HEK293 (cell line): ENCODE measurements around the gene PSMD8.

ENCODE experiments used
- GLIS1 ChIP-seq: fragments of 450-650 bp; formaldehyde crosslinking; IDR thresholded peaks from 2 replicates; pipeline ENCODE4 v1.5.1; 2016; ENCODE audit warnings: missing biosample characterization, missing genetic modification characterization
- KLF16 ChIP-seq: fragments of 450-650 bp; formaldehyde crosslinking; IDR thresholded peaks from 2 replicates; pipeline ENCODE4 v1.5.1; 2017; ENCODE audit warnings: missing biosample characterization, missing genetic modification characterization
- SCRT2 ChIP-seq: fragments of 450-650 bp; formaldehyde crosslinking; IDR thresholded peaks from 2 replicates; pipeline ENCODE4 v1.5.1; 2016; ENCODE audit warnings: missing biosample characterization, missing genetic modification characterization
- SP7 ChIP-seq: fragments of 450-650 bp; formaldehyde crosslinking; IDR thresholded peaks from 2 replicates; pipeline ENCODE4 v1.5.1; 2016; ENCODE audit warnings: missing biosample characterization, missing genetic modification characterization
- YY2 ChIP-seq: fragments of 450-650 bp; formaldehyde crosslinking; IDR thresholded peaks from 2 replicates; pipeline ENCODE4 v1.5.1; 2016; ENCODE audit warnings: missing biosample characterization, missing genetic modification characterization
- ZFP3 ChIP-seq: fragments of 450-650 bp; formaldehyde crosslinking; IDR thresholded peaks from 2 replicates; pipeline ENCODE4 v1.5.1; 2016; ENCODE audit warnings: low read depth, missing biosample characterization, missing genetic modification characterization
- ZNF112 ChIP-seq: fragments of 450-650 bp; formaldehyde crosslinking; IDR thresholded peaks from 2 replicates; pipeline ENCODE4 v1.5.0; 2017; ENCODE audit warnings: missing biosample characterization, missing genetic modification characterization
- ZNF140 ChIP-seq: fragments of 450-650 bp; formaldehyde crosslinking; IDR thresholded peaks from 2 replicates; pipeline ENCODE4 v1.5.1; 2016; ENCODE audit warnings: missing biosample characterization, missing genetic modification characterization
- ZNF223 ChIP-seq: fragments of 450-650 bp; formaldehyde crosslinking; IDR thresholded peaks from 2 replicates; pipeline ENCODE4 v1.5.1; 2016; ENCODE audit warnings: missing biosample characterization, missing genetic modification characterization
- ZNF239 ChIP-seq: fragments of 450-650 bp; formaldehyde crosslinking; IDR thresholded peaks from 2 replicates; pipeline ENCODE4 v1.5.1; 2016; ENCODE audit warnings: missing biosample characterization, missing genetic modification characterization
- ZNF366 ChIP-seq: fragments of 450-650 bp; formaldehyde crosslinking; conservative IDR thresholded peaks from 2 replicates; pipeline ENCODE4 v1.5.1; 2016; ENCODE audit warnings: missing biosample characterization, missing genetic modification characterization
- ZNF530 ChIP-seq: fragments of 450-650 bp; formaldehyde crosslinking; IDR thresholded peaks from 2 replicates; pipeline ENCODE4 v1.5.1; 2016; ENCODE audit warnings: low read depth, missing biosample characterization, missing genetic modification characterization
- ZNF549 ChIP-seq: fragments of 450-650 bp; IDR thresholded peaks from 2 replicates; pipeline ENCODE4 v1.5.1; 2018; ENCODE audit warnings: missing biosample characterization, missing genetic modification characterization, mild to moderate bottlenecking, inconsistent platforms, moderate library complexity
- ZNF555 ChIP-seq: fragments of 450-650 bp; formaldehyde crosslinking; conservative IDR thresholded peaks from 2 replicates; pipeline ENCODE4 v1.5.1; 2017; ENCODE audit warnings: missing biosample characterization, mild to moderate bottlenecking, missing genetic modification characterization, inconsistent platforms
- ZNF585B ChIP-seq: fragments of 450-650 bp; formaldehyde crosslinking; IDR thresholded peaks from 2 replicates; pipeline ENCODE4 v1.5.1; 2016; ENCODE audit warnings: missing biosample characterization, missing genetic modification characterization
- ZNF677 ChIP-seq: fragments of 450-650 bp; IDR thresholded peaks from 2 replicates; pipeline ENCODE4 v1.5.0; 2018; ENCODE audit warnings: missing biosample characterization, mild to moderate bottlenecking, missing genetic modification characterization, moderate library complexity
- ZSCAN16 ChIP-seq: fragments of 450-650 bp; formaldehyde crosslinking; IDR thresholded peaks from 2 replicates; pipeline ENCODE4 v1.5.1; 2016; ENCODE audit warnings: missing biosample characterization, missing genetic modification characterization
- ZXDB ChIP-seq: fragments of 450-650 bp; formaldehyde crosslinking; IDR thresholded peaks from 2 replicates; pipeline ENCODE4 v1.5.1; 2016; ENCODE audit warnings: missing biosample characterization, missing genetic modification characterization
- TF ChIP-seq, protein P1 (sequence below): fragments of 450-650 bp; formaldehyde crosslinking; IDR thresholded peaks from 2 replicates; pipeline ENCODE4 v1.5.0; 2017; ENCODE audit warnings: missing biosample characterization, missing genetic modification characterization, borderline replicate concordance
- TF ChIP-seq, protein P2 (sequence below): fragments of 450-650 bp; formaldehyde crosslinking; IDR thresholded peaks from 2 replicates; pipeline ENCODE4 v1.5.1; 2016; ENCODE audit warnings: missing biosample characterization, missing genetic modification characterization, borderline replicate concordance
- TF ChIP-seq, protein P3 (sequence below): fragments of 450-650 bp; formaldehyde crosslinking; IDR thresholded peaks from 2 replicates; pipeline ENCODE4 v1.5.1; 2016; ENCODE audit warnings: missing biosample characterization, missing genetic modification characterization
- TF ChIP-seq, protein P4 (sequence below): fragments of 450-650 bp; formaldehyde crosslinking; IDR thresholded peaks from 2 replicates; pipeline ENCODE4 v1.5.1; 2017; ENCODE audit warnings: missing biosample characterization, mild to moderate bottlenecking, missing genetic modification characterization, moderate library complexity
- TF ChIP-seq, protein P5 (sequence below): fragments of 450-650 bp; formaldehyde crosslinking; IDR thresholded peaks from 2 replicates; pipeline ENCODE4 v1.5.1; 2016; ENCODE audit warnings: missing biosample characterization, missing genetic modification characterization

Gene PSMD8

DNA sequence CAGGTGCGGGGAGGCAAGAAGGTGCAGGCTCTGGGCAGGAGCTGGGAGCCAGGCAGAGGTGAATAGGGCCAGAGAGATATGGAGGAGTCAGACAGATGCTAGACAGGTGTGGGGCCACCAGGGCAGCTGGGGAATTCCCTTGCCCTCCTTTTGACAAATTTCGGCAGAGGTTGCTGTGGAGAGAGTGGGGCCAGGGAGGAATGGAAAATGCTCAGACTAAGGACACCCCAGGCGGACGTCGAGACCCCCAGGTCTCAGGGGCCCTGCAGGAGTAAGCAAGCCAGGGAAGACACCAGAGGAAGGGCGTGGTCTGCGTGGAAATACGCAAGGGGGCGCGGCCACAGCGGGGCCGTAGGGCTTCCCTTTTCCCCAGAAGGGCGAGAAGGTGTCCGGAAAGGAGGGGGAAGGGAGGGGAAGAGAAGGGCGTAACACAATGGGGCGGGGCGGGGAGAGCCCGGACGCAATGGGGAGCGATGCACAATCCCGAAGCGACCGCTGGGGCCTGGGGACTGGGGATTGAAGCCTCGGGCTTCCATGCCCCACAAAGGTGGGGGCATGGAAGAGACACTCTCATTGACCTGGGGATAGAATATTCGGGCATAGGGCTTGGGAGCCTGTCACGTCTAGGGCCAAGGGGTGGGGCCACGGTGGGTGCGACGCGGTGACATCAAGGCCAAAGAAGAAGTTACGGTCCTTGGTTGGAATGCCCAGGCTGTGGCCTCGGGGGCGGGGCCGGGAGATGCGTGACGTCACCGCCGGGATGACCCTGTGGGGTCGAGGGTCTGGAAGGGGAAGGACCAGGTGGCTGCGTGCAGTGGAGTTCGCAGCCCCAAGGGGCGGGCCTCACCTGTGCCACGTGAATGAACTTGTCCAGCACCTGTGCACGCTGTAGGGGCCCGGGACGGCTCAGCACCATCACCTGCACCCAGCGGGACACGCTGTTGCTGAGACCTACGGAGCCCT is 43.5 kb downstream of the PSMD8 start (continued):
- TF ChIP-seq, protein P1, sequence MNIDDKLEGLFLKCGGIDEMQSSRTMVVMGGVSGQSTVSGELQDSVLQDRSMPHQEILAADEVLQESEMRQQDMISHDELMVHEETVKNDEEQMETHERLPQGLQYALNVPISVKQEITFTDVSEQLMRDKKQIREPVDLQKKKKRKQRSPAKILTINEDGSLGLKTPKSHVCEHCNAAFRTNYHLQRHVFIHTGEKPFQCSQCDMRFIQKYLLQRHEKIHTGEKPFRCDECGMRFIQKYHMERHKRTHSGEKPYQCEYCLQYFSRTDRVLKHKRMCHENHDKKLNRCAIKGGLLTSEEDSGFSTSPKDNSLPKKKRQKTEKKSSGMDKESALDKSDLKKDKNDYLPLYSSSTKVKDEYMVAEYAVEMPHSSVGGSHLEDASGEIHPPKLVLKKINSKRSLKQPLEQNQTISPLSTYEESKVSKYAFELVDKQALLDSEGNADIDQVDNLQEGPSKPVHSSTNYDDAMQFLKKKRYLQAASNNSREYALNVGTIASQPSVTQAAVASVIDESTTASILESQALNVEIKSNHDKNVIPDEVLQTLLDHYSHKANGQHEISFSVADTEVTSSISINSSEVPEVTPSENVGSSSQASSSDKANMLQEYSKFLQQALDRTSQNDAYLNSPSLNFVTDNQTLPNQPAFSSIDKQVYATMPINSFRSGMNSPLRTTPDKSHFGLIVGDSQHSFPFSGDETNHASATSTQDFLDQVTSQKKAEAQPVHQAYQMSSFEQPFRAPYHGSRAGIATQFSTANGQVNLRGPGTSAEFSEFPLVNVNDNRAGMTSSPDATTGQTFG (tag by site-specific recombination), result no peak; the same call in 1 of the 2 replicates
- no peak for TF ChIP-seq ZNF112
- no peak for TF ChIP-seq ZNF555 (tag by site-specific recombination)
- TF ChIP-seq GLIS1, result peak; percentile 59
- no peak for TF ChIP-seq ZNF239
- no peak for TF ChIP-seq ZNF549 (tag by site-specific recombination)
- TF ChIP-seq ZFP3, result no peak
- peak; percentile 58 for TF ChIP-seq SCRT2
- TF ChIP-seq ZNF677 (tag by site-specific recombination), result no peak
- TF ChIP-seq, protein P2, sequence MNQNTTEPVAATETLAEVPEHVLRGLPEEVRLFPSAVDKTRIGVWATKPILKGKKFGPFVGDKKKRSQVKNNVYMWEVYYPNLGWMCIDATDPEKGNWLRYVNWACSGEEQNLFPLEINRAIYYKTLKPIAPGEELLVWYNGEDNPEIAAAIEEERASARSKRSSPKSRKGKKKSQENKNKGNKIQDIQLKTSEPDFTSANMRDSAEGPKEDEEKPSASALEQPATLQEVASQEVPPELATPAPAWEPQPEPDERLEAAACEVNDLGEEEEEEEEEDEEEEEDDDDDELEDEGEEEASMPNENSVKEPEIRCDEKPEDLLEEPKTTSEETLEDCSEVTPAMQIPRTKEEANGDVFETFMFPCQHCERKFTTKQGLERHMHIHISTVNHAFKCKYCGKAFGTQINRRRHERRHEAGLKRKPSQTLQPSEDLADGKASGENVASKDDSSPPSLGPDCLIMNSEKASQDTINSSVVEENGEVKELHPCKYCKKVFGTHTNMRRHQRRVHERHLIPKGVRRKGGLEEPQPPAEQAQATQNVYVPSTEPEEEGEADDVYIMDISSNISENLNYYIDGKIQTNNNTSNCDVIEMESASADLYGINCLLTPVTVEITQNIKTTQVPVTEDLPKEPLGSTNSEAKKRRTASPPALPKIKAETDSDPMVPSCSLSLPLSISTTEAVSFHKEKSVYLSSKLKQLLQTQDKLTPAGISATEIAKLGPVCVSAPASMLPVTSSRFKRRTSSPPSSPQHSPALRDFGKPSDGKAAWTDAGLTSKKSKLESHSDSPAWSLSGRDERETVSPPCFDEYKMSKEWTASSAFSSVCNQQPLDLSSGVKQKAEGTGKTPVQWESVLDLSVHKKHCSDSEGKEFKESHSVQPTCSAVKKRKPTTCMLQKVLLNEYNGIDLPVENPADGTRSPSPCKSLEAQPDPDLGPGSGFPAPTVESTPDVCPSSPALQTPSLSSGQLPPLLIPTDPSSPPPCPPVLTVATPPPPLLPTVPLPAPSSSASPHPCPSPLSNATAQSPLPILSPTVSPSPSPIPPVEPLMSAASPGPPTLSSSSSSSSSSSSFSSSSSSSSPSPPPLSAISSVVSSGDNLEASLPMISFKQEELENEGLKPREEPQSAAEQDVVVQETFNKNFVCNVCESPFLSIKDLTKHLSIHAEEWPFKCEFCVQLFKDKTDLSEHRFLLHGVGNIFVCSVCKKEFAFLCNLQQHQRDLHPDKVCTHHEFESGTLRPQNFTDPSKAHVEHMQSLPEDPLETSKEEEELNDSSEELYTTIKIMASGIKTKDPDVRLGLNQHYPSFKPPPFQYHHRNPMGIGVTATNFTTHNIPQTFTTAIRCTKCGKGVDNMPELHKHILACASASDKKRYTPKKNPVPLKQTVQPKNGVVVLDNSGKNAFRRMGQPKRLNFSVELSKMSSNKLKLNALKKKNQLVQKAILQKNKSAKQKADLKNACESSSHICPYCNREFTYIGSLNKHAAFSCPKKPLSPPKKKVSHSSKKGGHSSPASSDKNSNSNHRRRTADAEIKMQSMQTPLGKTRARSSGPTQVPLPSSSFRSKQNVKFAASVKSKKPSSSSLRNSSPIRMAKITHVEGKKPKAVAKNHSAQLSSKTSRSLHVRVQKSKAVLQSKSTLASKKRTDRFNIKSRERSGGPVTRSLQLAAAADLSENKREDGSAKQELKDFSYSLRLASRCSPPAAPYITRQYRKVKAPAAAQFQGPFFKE (tag by site-specific recombination), result peak; percentile 88; the same call in 1 of the 2 replicates
- TF ChIP-seq ZNF585B (tag by site-specific recombination), result no peak
- TF ChIP-seq SP7 (tag by site-specific recombination), result peak; percentile 62; the same call in 1 of the 2 replicates
- no peak for TF ChIP-seq ZNF140 (tag by site-specific recombination)
- TF ChIP-seq ZNF366 (tag by site-specific recombination), result peak; percentile 79
- TF ChIP-seq, protein P3, sequence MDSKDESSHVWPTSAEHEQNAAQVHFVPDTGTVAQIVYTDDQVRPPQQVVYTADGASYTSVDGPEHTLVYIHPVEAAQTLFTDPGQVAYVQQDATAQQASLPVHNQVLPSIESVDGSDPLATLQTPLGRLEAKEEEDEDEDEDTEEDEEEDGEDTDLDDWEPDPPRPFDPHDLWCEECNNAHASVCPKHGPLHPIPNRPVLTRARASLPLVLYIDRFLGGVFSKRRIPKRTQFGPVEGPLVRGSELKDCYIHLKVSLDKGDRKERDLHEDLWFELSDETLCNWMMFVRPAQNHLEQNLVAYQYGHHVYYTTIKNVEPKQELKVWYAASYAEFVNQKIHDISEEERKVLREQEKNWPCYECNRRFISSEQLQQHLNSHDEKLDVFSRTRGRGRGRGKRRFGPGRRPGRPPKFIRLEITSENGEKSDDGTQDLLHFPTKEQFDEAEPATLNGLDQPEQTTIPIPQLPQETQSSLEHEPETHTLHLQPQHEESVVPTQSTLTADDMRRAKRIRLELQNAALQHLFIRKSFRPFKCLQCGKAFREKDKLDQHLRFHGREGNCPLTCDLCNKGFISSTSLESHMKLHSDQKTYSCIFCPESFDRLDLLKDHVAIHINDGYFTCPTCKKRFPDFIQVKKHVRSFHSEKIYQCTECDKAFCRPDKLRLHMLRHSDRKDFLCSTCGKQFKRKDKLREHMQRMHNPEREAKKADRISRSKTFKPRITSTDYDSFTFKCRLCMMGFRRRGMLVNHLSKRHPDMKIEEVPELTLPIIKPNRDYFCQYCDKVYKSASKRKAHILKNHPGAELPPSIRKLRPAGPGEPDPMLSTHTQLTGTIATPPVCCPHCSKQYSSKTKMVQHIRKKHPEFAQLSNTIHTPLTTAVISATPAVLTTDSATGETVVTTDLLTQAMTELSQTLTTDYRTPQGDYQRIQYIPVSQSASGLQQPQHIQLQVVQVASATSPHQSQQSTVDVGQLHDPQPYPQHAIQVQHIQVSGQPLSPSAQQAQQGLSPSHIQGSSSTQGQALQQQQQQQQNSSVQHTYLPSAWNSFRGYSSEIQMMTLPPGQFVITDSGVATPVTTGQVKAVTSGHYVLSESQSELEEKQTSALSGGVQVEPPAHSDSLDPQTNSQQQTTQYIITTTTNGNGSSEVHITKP (tag by site-specific recombination), result peak; percentile 45
- TF ChIP-seq, protein P4, sequence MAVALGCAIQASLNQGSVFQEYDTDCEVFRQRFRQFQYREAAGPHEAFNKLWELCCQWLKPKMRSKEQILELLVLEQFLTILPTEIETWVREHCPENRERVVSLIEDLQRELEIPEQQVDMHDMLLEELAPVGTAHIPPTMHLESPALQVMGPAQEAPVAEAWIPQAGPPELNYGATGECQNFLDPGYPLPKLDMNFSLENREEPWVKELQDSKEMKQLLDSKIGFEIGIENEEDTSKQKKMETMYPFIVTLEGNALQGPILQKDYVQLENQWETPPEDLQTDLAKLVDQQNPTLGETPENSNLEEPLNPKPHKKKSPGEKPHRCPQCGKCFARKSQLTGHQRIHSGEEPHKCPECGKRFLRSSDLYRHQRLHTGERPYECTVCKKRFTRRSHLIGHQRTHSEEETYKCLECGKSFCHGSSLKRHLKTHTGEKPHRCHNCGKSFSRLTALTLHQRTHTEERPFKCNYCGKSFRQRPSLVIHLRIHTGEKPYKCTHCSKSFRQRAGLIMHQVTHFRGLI, result peak; percentile 74
- TF ChIP-seq ZSCAN16, result no peak
- TF ChIP-seq, protein P5, sequence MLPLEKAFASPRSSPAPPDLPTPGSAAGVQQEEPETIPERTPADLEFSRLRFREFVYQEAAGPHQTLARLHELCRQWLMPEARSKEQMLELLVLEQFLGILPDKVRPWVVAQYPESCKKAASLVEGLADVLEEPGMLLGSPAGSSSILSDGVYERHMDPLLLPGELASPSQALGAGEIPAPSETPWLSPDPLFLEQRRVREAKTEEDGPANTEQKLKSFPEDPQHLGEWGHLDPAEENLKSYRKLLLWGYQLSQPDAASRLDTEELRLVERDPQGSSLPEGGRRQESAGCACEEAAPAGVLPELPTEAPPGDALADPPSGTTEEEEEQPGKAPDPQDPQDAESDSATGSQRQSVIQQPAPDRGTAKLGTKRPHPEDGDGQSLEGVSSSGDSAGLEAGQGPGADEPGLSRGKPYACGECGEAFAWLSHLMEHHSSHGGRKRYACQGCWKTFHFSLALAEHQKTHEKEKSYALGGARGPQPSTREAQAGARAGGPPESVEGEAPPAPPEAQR (tag by site-specific recombination), result no peak
- peak; percentile 55; the same call in 1 of the 2 replicates for TF ChIP-seq ZXDB
- TF ChIP-seq ZNF223 (tag by site-specific recombination), result no peak; the same call in 1 of the 2 replicates
- TF ChIP-seq YY2, result 0 out of 2 replicates have a peak, but pooled peaks have one; percentile 23
- TF ChIP-seq KLF16, result peak; percentile 76; the same call in 1 of the 2 replicates
- no peak for TF ChIP-seq ZNF530 (tag by site-specific recombination)
